Measurements from ENCODE around the gene DOK6.

DNA sequence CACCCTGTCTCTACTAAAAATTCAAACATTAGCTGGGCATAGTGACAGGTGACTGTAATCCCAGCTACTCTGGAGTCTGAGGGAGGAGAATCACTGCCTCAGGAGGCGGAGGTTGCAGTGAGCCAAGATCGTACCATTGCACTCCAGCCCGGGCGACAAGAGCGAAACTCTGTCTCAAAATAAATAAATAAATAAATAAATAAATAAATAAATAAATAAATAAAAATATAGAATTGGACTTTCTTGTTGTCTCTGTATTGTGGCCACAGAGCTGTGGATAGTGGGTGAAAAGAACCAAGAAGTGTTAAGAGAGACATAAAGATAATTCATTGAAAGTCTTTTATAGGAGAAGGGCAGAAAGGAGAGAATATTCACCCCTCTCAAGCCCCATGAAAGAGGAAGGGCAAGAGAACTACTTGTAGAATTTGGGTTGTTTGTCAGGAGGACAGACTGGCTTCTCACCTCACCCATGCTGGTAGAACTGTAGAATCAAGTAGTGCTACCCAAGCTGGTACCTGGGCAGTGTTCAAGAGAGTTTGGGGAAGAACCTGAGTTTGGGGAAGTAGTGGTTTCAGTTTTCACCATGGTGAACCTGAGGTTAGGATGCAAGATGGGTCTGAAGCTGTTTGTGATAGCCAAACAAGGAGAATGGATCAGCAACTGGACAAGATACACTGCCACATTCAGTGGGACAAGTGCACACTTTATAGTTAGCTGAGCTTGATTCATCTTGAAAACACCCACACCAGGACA is 290.5 kb downstream of the DOK6 start:
- no peak for TF ChIP-seq POLR2A (IDR thresholded peaks at IDR 0.05; ENCODE audit: low read depth, low read length)
- TF ChIP-seq SPI1 (IDR thresholded peaks at IDR 0.05; ENCODE audit: low read depth, low read length): no peak
- TF ChIP-seq POLR2AphosphoS5 (IDR thresholded peaks at IDR 0.05; ENCODE audit: low read depth, low read length): no peak
- TF ChIP-seq TAF1 (IDR thresholded peaks at IDR 0.05; ENCODE audit: low read depth, low read length): no peak

Data from GM12891 (cell line).